Right lobe of liver (tissue), 4 donors: ENCODE results near the gene ARL4C.

Experiments used
- POLR2A ChIP-seq: fragments of 450-650 bp; IDR thresholded peaks from one replicate; pipeline ENCODE4 v1.6.1; 2017; ENCODE audit warnings: antibody characterized with exemption, mild to moderate bottlenecking
- TF ChIP-seq, protein P1 (sequence below), 4 donors: fragments of 200-600 bp in 3 of 4; fragments of 450-650 bp in 1 of 4; IDR thresholded peaks; one replicate each; pipeline versions ENCODE4 v1.5.1 to v1.8.0; 2016 to 2022; ENCODE audit warnings: antibody characterized with exemption in 4 of 4, mild to moderate bottlenecking in 2 of 4
- donor health status: DM: no; HTN: no; CAD: no.
- donor health status: DM: no; HTN: no; CAD: no.
- donor health status: DM: no; HTN: yes; CAD: no.

DNA sequence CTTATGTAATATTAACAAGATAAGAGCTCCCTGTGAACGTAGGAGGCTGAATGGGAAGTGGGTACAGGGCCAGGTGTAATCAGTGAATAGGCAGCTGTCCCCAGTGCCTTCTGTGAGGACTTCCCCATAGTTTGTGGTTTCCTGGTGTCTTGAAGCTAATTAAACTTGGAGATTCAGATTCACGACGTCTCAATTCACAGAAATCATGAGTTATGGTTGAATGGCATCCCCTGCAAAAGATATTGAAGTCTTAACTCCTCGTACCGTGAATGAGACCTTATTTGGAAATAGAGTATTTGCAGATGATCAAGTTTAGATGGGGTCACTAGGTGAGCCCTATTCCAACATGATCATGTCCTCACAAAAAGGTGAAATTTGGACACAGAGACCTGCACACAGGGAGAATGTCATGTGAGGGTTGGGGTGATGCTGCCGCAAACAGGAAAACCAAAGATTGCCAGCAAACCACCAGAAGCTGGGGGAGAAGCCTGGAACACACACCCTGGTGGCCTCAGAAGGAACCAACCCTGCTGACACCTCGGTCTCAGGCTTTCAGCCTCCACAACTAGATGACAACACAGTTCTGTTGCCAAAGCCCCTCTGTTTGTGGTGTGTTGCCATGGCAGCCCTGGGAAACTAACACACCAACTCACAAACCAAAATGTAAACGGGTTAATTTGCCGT, 13.2 kb downstream of the ARL4C start:
- TF ChIP-seq, protein P1, sequence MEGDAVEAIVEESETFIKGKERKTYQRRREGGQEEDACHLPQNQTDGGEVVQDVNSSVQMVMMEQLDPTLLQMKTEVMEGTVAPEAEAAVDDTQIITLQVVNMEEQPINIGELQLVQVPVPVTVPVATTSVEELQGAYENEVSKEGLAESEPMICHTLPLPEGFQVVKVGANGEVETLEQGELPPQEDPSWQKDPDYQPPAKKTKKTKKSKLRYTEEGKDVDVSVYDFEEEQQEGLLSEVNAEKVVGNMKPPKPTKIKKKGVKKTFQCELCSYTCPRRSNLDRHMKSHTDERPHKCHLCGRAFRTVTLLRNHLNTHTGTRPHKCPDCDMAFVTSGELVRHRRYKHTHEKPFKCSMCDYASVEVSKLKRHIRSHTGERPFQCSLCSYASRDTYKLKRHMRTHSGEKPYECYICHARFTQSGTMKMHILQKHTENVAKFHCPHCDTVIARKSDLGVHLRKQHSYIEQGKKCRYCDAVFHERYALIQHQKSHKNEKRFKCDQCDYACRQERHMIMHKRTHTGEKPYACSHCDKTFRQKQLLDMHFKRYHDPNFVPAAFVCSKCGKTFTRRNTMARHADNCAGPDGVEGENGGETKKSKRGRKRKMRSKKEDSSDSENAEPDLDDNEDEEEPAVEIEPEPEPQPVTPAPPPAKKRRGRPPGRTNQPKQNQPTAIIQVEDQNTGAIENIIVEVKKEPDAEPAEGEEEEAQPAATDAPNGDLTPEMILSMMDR (IDR thresholded peaks at IDR 0.05): peak in 1 of 4 donors; percentile 22
- no peak for TF ChIP-seq POLR2A
